Subcutaneous preadipocyte (primary cell): ENCODE measurements around the gene SPANXN3. TPM values are rescaled to one million over a fixed set of nuclear protein-coding genes. Genes with fewer than 3 reads are reported as not detected.

Source experiments
- total RNA-seq: library from RNA; depleted of rRNA; stranded (reverse); fragments of >200 nt; gene quantifications from 2 replicates; pipeline ENCODE4 v1.2.3, GENCODE V29; 2012

The SPANXN3 gene, protein sequence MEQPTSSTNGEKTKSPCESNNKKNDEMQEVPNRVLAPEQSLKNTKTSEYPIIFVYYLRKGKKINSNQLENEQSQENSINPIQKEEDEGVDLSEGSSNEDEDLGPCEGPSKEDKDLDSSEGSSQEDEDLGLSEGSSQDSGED
- total RNA-seq: not detected in 2 replicates

DNA sequence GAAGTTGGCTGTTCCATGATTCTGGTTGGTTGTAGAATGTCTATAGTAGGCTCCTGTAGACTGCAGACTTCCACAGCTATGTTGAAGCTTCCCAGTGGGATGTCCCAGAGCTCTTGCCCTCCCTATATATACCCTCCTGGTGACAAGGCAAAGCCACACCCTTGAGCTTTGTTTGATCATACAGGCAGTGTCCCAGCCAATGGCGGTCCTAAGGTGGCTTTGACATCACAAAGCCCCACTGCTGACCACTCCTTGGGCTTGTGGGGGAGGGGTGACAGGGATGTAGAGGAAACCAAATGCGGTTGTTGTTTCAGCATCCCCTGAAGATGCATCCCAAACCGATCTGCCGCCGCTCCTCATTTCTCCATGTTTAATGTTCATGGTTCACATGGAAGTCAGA, at the start of gene SPANXN3:
TSS of gene SPANXN3 (minus strand) at position 101 of the 400 bp plus-strand sequence. CDS start at position 17, 84 bp downstream.

Other genes starting within 250 kb of the SPANXN3 start
- gene SLITRK4, start 118.6 kb upstream of the SPANXN3 start, total RNA-seq: 6.6 and 7.0 TPM in 2 replicates
- gene SPANXN2, start 203.3 kb upstream of the SPANXN3 start, total RNA-seq: not detected in 2 replicates